ENCODE results near the gene SUN5.

SUN5 gene

DNA sequence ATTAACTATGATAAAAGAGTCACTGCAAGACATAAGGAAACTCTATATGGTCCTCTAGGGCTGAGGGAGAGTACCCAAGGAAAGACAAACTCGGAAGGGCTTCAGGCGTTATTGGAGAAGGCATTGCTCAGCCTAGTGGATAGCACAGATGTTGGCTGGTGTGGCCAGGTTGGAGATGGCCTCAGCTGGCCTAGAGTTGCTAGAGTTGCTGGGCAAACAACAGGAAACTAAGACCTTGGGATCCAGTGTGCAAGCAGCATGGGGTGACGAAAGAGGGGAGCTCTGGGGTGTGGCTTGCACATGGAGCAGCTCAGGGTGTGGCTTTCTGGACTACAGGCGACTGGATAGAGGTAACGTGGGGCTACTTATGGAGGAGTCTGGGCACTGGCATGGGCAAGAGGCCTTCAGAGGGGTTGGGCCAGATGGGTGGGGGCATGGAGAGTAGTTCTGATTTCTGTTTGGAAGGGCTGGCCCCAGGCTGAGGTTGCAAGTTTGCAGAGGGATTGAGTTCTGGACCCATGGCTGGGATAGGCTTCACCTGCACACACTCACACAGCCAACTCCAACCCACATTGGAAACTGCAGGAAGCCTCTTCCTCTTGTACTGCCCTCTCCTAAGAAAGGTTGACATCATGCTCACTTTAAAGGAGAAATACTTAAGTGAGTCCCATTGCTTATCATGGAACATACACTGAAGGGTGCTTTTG lies 22.0 kb upstream of the SUN5 start:
- no peak for DNase-seq

GRCh38 chr20:33025318-33025876 lies 21.2 kb upstream of the SUN5 start:
- DNase-seq: no peak

DNA sequence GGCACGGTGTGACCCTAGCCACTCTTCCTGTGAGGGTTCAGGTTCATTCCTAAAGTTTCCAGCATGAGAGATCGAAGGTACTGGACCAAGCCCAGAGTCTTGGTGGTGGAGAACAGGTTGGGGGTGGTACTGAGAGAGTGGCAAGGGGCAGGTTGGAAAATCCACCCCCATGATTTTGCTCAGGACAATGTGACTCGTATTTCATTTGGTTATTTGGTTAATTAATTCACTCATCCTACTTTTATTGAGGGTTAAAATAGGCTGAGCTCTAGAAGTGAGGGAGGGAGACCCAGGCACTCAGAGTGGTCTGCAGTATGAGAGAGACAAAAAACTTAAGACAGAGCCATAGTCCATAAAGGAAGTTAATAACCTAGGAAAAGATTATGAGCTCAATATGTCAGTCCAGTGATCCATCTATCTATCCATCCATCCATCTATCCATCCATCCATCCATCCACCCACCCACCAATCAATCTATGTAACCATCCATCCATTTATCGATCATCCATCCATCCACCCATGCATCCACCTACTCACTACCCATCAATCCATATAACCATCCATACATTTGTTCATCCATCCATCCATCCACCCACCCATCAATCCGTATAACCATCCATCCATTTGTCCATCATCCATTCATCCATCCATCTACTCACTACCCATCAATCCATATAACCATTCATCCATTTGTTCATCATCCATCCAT lies 20.5 kb upstream of the SUN5 start:
- DNase-seq: no peak

DNA sequence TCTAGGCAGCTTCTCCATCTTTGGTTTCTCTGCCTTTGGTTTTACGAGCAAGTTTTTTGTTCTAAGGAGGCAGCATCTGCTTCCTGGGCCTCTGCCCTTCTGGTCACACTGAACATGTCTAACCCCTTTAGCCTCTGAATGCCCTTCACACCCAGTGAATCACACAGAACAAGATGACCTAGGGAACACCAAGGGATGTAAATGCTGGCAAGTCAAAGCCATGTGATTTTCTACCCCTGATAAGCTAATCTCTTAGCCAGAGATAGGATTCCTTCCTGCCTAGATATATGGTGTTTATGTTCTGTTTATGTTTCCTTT lies 20.0 kb upstream of the SUN5 start:
- DNase-seq: no peak

- no peak for DNase-seq
Observed at GRCh38 chr20:33023439-33024242, 19.4 kb upstream of the SUN5 start.

DNA sequence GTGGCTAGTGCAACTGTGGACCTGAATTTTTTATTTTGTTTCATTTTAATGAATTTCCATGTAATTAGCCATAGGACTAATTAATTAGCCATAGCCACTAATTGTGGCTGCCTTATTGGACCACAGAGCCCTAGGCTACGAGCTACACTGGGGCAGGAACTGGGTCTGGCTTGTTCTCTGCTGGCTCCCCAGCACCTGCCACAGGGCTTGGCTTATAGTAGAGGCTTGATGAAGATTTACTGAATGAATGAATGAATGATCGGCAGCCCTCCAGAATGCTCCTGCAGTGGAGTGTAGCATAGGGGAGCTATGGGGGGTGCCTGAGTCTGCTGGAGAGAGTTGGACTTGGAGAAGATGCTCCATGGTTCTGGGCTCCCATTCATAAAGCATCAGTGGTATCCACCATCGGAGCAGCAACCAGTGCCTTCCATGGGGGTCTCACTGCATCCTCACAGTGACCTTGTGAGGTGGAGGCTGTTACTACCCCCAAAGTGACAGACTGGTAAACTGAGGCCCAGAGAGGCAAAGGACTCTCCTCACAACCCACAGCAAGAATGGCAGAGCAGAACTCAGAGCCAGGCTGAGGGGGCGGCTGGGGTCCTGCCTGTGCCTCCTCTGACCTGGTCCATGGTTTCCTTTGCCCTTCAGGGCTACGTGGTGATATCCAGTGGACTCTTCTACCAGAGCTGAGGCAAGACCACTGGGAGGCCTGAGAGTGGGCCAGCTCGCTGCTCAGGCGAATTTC lies 18.6 kb upstream of the SUN5 start:
- no peak for DNase-seq

- no peak for DNase-seq
Observed at GRCh38 chr20:33022289-33022688, 18.1 kb upstream of the SUN5 start.

GRCh38 chr20:33021879-33022278 lies 17.6 kb upstream of the SUN5 start:
- DNase-seq: no peak

DNA sequence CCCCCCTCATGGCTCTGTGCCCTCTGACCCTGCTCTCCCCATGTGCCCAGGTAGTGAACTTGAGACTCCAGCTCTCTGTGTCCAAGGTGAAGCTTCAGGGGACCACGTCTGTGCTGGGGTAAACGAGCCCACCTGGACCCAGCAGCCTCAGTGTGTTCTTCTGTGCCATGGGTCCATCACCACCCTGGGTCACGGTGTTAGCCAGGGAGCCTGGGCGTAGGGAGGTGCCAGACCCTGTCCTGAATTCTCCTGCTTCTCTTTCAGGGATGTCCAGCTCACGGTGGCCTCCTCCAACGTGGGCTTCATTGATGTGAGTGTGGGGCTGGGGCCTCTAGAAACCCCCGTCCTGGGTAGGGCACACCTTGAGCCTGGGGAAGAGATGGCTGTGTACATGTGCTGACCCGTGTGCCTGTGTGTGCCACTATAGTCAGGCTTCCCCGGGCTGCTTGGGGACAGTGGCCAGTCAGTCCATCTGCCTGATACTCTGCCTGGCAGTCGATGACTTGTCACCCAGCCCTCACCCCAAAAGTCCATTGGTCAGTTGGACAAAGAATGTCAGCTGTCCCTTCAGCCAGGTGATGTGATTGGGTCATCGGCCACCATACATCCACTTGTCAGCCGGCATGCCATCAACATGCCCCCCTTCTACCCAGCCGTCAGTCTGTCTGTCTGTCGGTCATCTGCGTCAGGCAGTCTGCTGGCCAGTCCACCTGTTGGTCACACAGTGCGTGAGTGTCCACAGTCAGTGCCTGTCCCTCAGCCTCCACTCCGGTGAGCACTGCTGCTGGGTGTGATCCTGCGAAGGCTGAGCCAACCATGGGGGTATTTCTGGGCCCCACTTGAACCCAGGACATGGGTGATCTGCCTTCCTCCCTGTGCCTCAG lies 16.3 kb upstream of the SUN5 start:
- no peak for DNase-seq

DNA sequence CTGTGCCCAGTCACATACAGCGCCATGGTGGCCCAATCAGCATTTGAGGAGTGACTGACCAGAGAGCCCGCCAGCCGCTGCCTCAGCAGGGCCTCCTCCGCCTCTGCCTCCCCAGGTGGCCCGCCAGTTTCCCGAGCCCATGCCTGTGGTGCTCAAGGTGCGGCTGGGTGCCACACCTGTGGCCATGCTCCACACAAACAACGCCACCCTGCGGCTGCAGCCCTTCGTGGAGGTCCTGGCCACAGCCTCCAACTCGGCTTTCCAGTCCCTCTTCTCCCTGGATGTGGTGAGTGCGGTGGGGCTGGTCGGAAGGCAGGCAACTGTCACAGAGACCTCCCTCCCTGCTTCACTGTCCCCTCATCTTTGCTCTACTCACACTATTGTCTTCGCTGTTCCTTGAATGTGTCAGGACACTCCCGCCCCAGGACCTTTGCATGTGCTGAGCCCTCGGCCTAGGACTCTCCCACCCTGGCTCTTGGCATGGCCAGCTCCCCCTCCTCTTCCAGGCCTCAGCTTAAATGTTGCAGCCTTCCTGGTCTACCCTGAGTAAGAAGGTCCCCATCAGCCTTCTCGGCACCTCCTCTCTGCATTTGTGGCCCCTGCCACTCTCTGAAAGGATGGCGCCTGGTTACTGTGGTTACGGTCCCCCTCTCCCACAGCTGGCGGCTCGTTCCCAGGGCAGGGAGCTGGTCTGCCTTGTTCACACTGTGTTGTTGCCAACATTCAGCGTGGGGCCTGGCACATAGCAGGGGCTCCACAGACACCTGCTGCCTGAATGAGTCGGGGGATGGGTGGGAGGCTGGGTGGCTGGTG lies 15.4 kb upstream of the SUN5 start:
- no peak for DNase-seq

- DNase-seq: no peak
Observed at GRCh38 chr20:33018169-33018931, 14.1 kb upstream of the SUN5 start.

GRCh38 chr20:33017542-33017941 lies 13.3 kb upstream of the SUN5 start:
- DNase-seq: no peak

DNA sequence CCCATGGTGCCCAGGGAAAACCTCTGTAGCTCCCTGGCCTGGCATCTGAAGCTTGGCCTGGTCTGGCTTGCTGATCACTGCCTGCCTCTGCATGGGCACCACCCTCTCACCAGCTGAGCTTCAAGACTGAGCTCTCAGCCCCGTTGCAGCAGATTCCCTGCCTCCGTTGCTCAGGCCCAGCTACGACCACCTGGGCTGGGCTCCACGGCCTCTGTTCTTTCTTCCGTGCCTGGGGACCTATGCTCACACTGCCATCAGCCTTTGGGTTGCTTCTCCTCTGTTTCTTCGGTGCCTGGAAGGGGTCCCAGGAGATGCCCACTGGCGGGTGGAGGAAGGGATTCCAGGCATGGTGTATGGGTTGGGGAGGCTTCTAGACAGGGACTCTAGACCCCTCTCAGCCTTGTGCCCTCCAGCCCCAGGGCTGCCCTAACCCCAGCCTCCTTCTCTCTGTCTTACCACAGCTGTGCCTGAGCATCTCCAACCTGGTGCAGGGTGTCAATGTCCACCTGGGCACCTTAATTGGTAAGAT lies 12.4 kb upstream of the SUN5 start:
- DNase-seq: no peak

- no peak for DNase-seq
Observed at GRCh38 chr20:33015700-33016580, 11.7 kb upstream of the SUN5 start.

- no peak for DNase-seq
Observed at GRCh38 chr20:33015114-33015484, 10.9 kb upstream of the SUN5 start.

- DNase-seq: no peak
Observed at GRCh38 chr20:33014336-33015113, 10.3 kb upstream of the SUN5 start.

GRCh38 chr20:33013701-33014326 lies 9.6 kb upstream of the SUN5 start:
- no peak for DNase-seq

Data from activated CD4-positive, alpha-beta T cell treated with anti-CD3 and anti-CD28 coated beads, Interleukin-10, Interleukin-2, amounts not matched to agents 100 ng/mL and 50 ng/mL, durations not matched to agents 16 hours and 8 hours (primary cell).